Motor neuron (in vitro differentiated cells): ENCODE measurements around the gene SCAMP3. TPM values are rescaled to one million over a fixed set of nuclear protein-coding genes. Genes with fewer than 3 reads are reported as not detected.
A peak's percentile ranks its signal among the peaks of the same experiment; 100 is the strongest.
"Not testable (repeated sequence)": the region's sequence is repeated elsewhere in the genome, so short reads cannot be mapped to it uniquely, and the experiment has no call there.

Experiments
- ATAC-seq, 8 experiments: fragments of 200-7000 bp; cut with Tn5 transposase; replicated peaks in 6 of 8; 2 replicates each; pipeline ENCODE4 v1.8.0; 2021; ENCODE audit warnings: mild to moderate bottlenecking in 8 of 8, moderate library complexity in 8 of 8
- H3K27ac ChIP-seq, 2 donors: fragments of 250-450 bp; sonication (Bioruptor Pico); 2 replicates each; pipeline ENCODE4 v1.9.0; 2021; ENCODE audit warnings: antibody characterized with exemption in 2 of 2, mild to moderate bottlenecking in 2 of 2, moderate library complexity in 1 of 2
- H3K4me1 ChIP-seq, 2 donors: fragments of 250-450 bp; sonication (Bioruptor Pico); replicated peaks in 1 of 2; 2 replicates each; pipeline ENCODE4 v1.6.1; 2021; ENCODE audit warnings: antibody characterized with exemption in 2 of 2, mild to moderate bottlenecking in 2 of 2, moderate library complexity in 1 of 2
- H3K4me3 ChIP-seq, 5 donors: fragments of 250-450 bp; sonication (Bioruptor Pico); 2 replicates each; pipeline ENCODE4 v1.9.0; 2021; ENCODE audit warnings: antibody characterized with exemption in 5 of 5, mild to moderate bottlenecking in 5 of 5, moderate library complexity in 4 of 5
- WGBS, 10 experiments: fragments of 450-650 bp; shearing (Covaris generic); methylation state at CpG; one replicate each; pipeline ENCODE4 v1.0.0; 2022; 5-methylcytosine and 5-hydroxymethylcytosine counted together
- in situ Hi-C, 9 experiments: fragments of 400-800 bp; cut with MboI; loops; one replicate each; pipeline ENCODE4 v1.15.0; 2021; ENCODE audit warnings: low sequenced_read_pairs in 9 of 9, low pct_unique_long_range_greater_than_20kb in 2 of 9; ENCODE audit not compliant: unreplicated experiment in 9 of 9
- total RNA-seq, 8 experiments: library from RNA; unstranded; fragments of 300-600 nt; gene quantifications; 2 replicates each; pipeline versions ENCODE4 v1.2.3 to v1.2.4, GENCODE V29; 2022

Gene SCAMP3
- total RNA-seq, 8 experiments from 2014 or later = 52.0 to 115 (median 80.0) TPM

- H3K4me1 ChIP-seq = peaks cover 18 to 23% of the 10 kb centered on the region in 2 donors
- no peak for ATAC-seq
- in situ Hi-C loops = no loop called here
- no peak overlapping the region for H3K27ac ChIP-seq
- 50 to 100% (median 90%) methylated on average over 1 to 6 of the region's 7 CpGs; no CpG with 5 or more reads in 3 of the 10 experiments for WGBS, 10 experiments
- H3K4me3 ChIP-seq = no peak overlapping the region
Measured at GRCh38 chr1:155295942-155296267, 33.7 kb upstream of the SCAMP3 start.

GRCh38 chr1:155295183-155295941 is 33.2 kb upstream of the SCAMP3 start:
- ATAC-seq = peak in 5 of 8 experiments; percentile 9 to 71 (median 59)
- WGBS, 10 experiments = 8 to 28% (median 18%) methylated on average over 8 to 16 of the region's 47 CpGs; no CpG with 5 or more reads in 6 of the 10 experiments
- H3K27ac ChIP-seq = no peak overlapping the region
- H3K4me1 ChIP-seq = peaks cover 18 to 23% of the 10 kb centered on the region in 2 donors
- no peak overlapping the region for H3K4me3 ChIP-seq
- in situ Hi-C loops = no loop called here

- H3K4me3 ChIP-seq = no peak overlapping the region
- 42 to 88% (median 58%) methylated on average over 10 to 32 of the region's 46 CpGs; no CpG with 5 or more reads in 4 of the 10 experiments for WGBS, 10 experiments
- peaks cover 18 to 23% of the 10 kb centered on the region in 2 donors for H3K4me1 ChIP-seq
- in situ Hi-C loops = no loop called here
- peak in 2 of 8 experiments; percentile 13 to 19 for ATAC-seq
- no peak overlapping the region for H3K27ac ChIP-seq
Measured at GRCh38 chr1:155294520-155295182, 32.5 kb upstream of the SCAMP3 start.

- peaks cover 18 to 21% of the 10 kb centered on the region in 2 donors for H3K4me1 ChIP-seq
- in situ Hi-C loops = no loop called here
- no peak for ATAC-seq
- no peak overlapping the region for H3K27ac ChIP-seq
- no peak overlapping the region for H3K4me3 ChIP-seq
- WGBS, 10 experiments = 53 to 100% (median 80%) methylated on average over 1 to 10 of the region's 17 CpGs; no CpG with 5 or more reads in 4 of the 10 experiments
Measured at GRCh38 chr1:155293086-155293749, 31.1 kb upstream of the SCAMP3 start.

DNA sequence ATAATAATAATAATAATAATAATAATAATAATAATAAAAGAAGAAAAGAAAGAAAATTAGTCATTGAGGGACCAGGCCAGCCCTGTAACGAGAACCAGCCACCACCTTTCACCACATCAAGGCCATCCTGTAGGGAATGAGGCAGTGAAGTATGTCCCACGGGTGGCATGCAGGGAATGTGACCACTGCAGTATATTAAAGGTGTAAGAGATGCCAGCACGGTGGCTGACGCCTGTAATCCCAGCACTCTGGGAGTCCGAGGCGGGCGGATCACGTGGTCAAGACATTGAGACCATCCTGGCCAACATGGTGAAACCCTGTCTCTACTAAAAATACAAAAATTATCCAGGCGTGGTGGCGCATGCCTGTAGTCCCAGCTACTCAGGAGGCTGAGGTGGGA is 28.8 kb upstream of the SCAMP3 start:
- in situ Hi-C loops, H3K4me3 ChIP-seq, H3K4me1 ChIP-seq, ATAC-seq, H3K27ac ChIP-seq: not testable (repeated sequence)
- 53 to 100% (median 82%) methylated on average over 3 to 8 of the region's 10 CpGs; no CpG with 5 or more reads in 2 of the 10 experiments for WGBS, 10 experiments

- WGBS, 10 experiments = 85 to 100% (median 87%) methylated on average over 1 to 7 of the region's 21 CpGs; no CpG with 5 or more reads in 7 of the 10 experiments
- ATAC-seq = peak in 4 of 8 experiments; percentile 14 to 24 (median 22)
- Histone ChIP-seq H3K4me1 (no peaks in the 10 kb centered on the region), H3K27ac (no peak overlapping the region), H3K4me3 (no peak overlapping the region)
- in situ Hi-C loops = no loop called here
Measured at GRCh38 chr1:155287987-155288543, 25.9 kb upstream of the SCAMP3 start.

GRCh38 chr1:155286544-155286943 is 24.4 kb upstream of the SCAMP3 start:
- no peaks in the 10 kb centered on the region for H3K4me1 ChIP-seq
- in situ Hi-C loops = no loop called here
- no peak for ATAC-seq
- no peak overlapping the region for H3K4me3 ChIP-seq
- no peak overlapping the region for H3K27ac ChIP-seq
- 72 to 100% (median 94%) methylated on average over 1 to 2 of the region's 2 CpGs; no CpG with 5 or more reads in 6 of the 10 experiments for WGBS, 10 experiments

- WGBS, 10 experiments = 60 to 100% (median 94%) methylated on average over 1 to 16 of the region's 18 CpGs; no CpG with 5 or more reads in 4 of the 10 experiments
- H3K27ac ChIP-seq = no peak overlapping the region
- in situ Hi-C loops = no loop called here
- no peaks in the 10 kb centered on the region for H3K4me1 ChIP-seq
- H3K4me3 ChIP-seq = no peak overlapping the region
- ATAC-seq = peak in 1 of 8 experiments; percentile 11
Measured at GRCh38 chr1:155285631-155286044, 23.5 kb upstream of the SCAMP3 start.

DNA sequence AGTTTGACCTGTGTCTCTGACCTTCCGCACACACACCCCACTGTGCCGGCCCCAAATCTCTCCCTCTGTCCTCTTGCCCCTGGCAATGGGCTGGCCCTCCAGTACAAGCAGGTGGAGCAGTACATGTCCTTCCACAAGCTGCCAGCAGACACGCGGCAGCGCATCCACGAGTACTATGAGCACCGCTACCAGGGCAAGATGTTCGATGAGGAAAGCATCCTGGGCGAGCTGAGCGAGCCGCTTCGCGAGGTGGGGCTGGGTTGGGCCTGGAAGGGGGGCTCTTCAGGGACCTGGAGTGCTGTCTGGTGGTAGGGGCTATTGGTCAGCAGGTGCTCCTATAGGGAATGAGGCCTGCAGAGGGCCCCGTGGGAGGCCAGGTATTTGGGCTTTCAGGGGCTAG is 22.9 kb upstream of the SCAMP3 start:
- in situ Hi-C loops = no loop called here
- 33 to 96% (median 90%) methylated on average over 3 to 13 of the region's 14 CpGs; no CpG with 5 or more reads in 6 of the 10 experiments for WGBS, 10 experiments
- peaks cover under 1% of the 10 kb centered on the region in 2 donors for H3K4me1 ChIP-seq
- no peak overlapping the region for H3K27ac ChIP-seq
- no peak overlapping the region for H3K4me3 ChIP-seq
- ATAC-seq = peak in 1 of 8 experiments; percentile 4

DNA sequence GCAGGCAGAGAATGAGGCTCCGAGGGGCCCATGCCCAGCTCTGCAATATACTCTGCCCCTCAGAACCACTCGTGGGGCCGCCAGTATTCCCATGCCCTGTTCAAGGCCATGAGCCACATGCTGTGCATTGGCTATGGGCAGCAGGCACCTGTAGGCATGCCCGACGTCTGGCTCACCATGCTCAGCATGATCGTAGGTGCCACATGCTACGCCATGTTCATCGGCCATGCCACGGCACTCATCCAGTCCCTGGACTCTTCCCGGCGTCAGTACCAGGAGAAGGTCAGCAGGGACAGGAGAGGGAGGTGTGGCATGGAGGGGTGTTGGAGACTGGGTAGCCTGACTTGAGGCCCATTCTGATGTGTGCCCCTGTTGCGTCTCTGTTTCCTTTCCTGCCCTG is 22.3 kb upstream of the SCAMP3 start:
- ATAC-seq = no peak
- H3K4me3 ChIP-seq = no peak overlapping the region
- no peak overlapping the region for H3K27ac ChIP-seq
- H3K4me1 ChIP-seq = peaks cover 4 to 6% of the 10 kb centered on the region in 2 donors
- WGBS, 10 experiments = 70 to 93% (median 90%) methylated on average over 2 to 7 of the region's 12 CpGs; no CpG with 5 or more reads in 3 of the 10 experiments
- in situ Hi-C loops = no loop called here

GRCh38 chr1:155282488-155283091 is 20.4 kb upstream of the SCAMP3 start:
- WGBS, 10 experiments = 60 to 100% (median 95%) methylated on average over 1 to 22 of the region's 29 CpGs; no CpG with 5 or more reads in 2 of the 10 experiments
- in situ Hi-C loops = no loop called here
- H3K4me3 ChIP-seq = no peak overlapping the region
- no peak overlapping the region for H3K27ac ChIP-seq
- peaks cover 12 to 15% of the 10 kb centered on the region in 2 donors for H3K4me1 ChIP-seq
- ATAC-seq = peak in 1 of 8 experiments; percentile 16

DNA sequence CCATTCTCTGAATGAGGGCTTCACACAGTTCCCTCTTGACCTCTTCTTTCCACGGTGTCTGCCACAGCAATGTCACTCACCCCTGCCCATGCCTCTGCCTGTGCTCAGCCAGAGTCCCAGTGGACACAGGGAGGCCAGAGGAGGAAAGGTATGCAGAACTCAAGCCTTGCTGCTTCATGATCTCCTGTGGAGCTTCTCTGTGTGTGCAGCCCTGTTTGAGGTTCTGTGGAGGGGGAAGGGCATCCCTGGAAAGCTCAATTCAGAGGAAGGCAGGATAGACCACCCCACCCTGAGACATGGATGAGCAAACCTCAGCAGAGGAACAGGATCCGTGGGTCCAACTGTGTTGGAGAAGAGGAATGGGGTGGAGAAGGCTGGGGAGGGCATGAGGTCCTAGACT is 17.1 kb upstream of the SCAMP3 start:
- in situ Hi-C loops = no loop called here
- WGBS, 10 experiments = 0 to 100% (median 46%) methylated on average over 1 to 2 of the region's 2 CpGs; no CpG with 5 or more reads in 5 of the 10 experiments
- peaks cover 12 to 15% of the 10 kb centered on the region in 2 donors for H3K4me1 ChIP-seq
- peak overlapping the region; percentile 57 to 80 (median 72) for H3K4me3 ChIP-seq
- H3K27ac ChIP-seq = peak overlapping the region; percentile 71 to 78
- ATAC-seq = no peak
